Small intestine (tissue), 7 donors: Measurements from ENCODE around the gene ZBTB17. TPM values are rescaled to one million over a fixed set of nuclear protein-coding genes. Genes with fewer than 3 reads are reported as not detected.

ENCODE experiments used
- DNase-seq, 2 donors: peaks; one replicate each; pipeline versions ENCODE4 v3.0.0 to v3.0.0-alpha.2; 2013
- FAIRE-seq: peaks from 2 replicates; lab custom pipeline; 2012; peaks lifted over from hg19 to GRCh38; lab: Jason Lieb, UNC
- H3K27ac ChIP-seq, 3 donors: one replicate each; pipeline ENCODE4 v1.5.1; 2013; ENCODE audit warnings: low read length in 2 of 3, mild to moderate bottlenecking in 2 of 3, control low read depth in 1 of 3, inconsistent platforms in 1 of 3, low read depth in 1 of 3, moderate library complexity in 1 of 3
- H3K27me3 ChIP-seq, 3 donors: one replicate each; pipeline ENCODE4 v1.6.1; 2013; ENCODE audit warnings: low read length in 3 of 3, inconsistent platforms in 1 of 3; ENCODE audit not compliant: control insufficient read depth in 3 of 3, insufficient read depth in 3 of 3
- H3K36me3 ChIP-seq, 3 donors: one replicate each; pipeline ENCODE4 v1.6.1; 2013; ENCODE audit warnings: low read length in 3 of 3, inconsistent platforms in 1 of 3, low read depth in 1 of 3, mild to moderate bottlenecking in 1 of 3, moderate library complexity in 1 of 3; ENCODE audit not compliant: control insufficient read depth in 3 of 3, insufficient read depth in 2 of 3
- H3K4me1 ChIP-seq, 3 donors: one replicate each; pipeline ENCODE4 v1.6.1; 2013; ENCODE audit warnings: low read length in 2 of 3, inconsistent platforms in 1 of 3, low read depth in 1 of 3, mild to moderate bottlenecking in 1 of 3, moderate library complexity in 1 of 3; ENCODE audit not compliant: control insufficient read depth in 3 of 3, insufficient read depth in 2 of 3
- H3K4me3 ChIP-seq, 3 donors: one replicate each; pipeline ENCODE4 v1.5.1; 2013; ENCODE audit warnings: low read length in 3 of 3, control low read depth in 1 of 3, inconsistent platforms in 1 of 3, low read depth in 1 of 3, mild to moderate bottlenecking in 1 of 3, moderate library complexity in 1 of 3
- H3K9me3 ChIP-seq, 2 donors: one replicate each; pipeline ENCODE4 v1.6.1; 2013; ENCODE audit warnings: low read depth in 1 of 2, low read length in 1 of 2; ENCODE audit not compliant: control insufficient read depth in 2 of 2, insufficient read depth in 1 of 2
- WGBS, 3 donors: extraction: QIAGEN DNeasy Blood & Tissue Kit; methylation state at CpG; one replicate each; pipeline ENCODE4 v1.1.7; 2013; 5-methylcytosine and 5-hydroxymethylcytosine counted together
- polyA plus RNA-seq, 4 donors: library from polyadenylated mRNA; stranded (reverse) in 3 of 4; unstranded in 1 of 4; fragments of 200-250 nt in 3 of 4; fragments of 120-200 nt in 1 of 4; gene quantifications; one replicate each; pipeline versions ENCODE4 v1.2.1 to v1.2.3, GENCODE V29; 2013
- donor health status: healthy with polysubstance abuse.
- donor health status: control.
- donor health status: control.
- donor health status: Bipolar disorder and iron deficiency.
- donor health status: healthy.

Gene ZBTB17
- polyA plus RNA-seq, 4 donors = 18.7 to 89.2 (median 49.9) TPM

GRCh38 chr1:16013908-16014258 lies 38.0 kb upstream of the ZBTB17 start:
- peaks cover 0 to 32% (median 0%) of the 10 kb centered on the region in 3 donors for H3K4me1 ChIP-seq

GRCh38 chr1:16013220-16013907 lies 37.5 kb upstream of the ZBTB17 start:
- Histone ChIP-seq H3K9me3 (no peaks in the 10 kb centered on the region), H3K27me3 (no peaks in the 10 kb centered on the region), H3K36me3 (no peaks in the 10 kb centered on the region), H3K4me3 (peak overlapping the region in 2 of 3 donors; percentile 31 to 40), H3K27ac (peak overlapping the region in 2 of 3 donors; percentile 52 to 53), H3K4me1 (peaks cover 0 to 26% (median 0%) of the 10 kb centered on the region in 3 donors)
- FAIRE-seq (no peak), DNase-seq (peak; percentile 27 to 65)
- 13 to 24% (median 20%) methylated on average over 24 to 28 of the region's 28 CpGs for WGBS, 3 donors

More at GRCh38 chr1:16013908-16014258, 38.0 kb upstream of the ZBTB17 start:
- H3K36me3 ChIP-seq = no peaks in the 10 kb centered on the region
- H3K4me3 ChIP-seq = no peak overlapping the region
- FAIRE-seq (no peak), DNase-seq (no peak)
- WGBS, 3 donors = 34 to 62% (median 58%) methylated on average over 4 of the region's 4 CpGs
- H3K27me3 ChIP-seq = no peaks in the 10 kb centered on the region
- peak overlapping the region in 2 of 3 donors; percentile 52 to 53 for H3K27ac ChIP-seq
- H3K9me3 ChIP-seq = no peaks in the 10 kb centered on the region

- no peaks in the 10 kb centered on the region for H3K27me3 ChIP-seq
- peaks cover 0 to 23% (median 0%) of the 10 kb centered on the region in 3 donors for H3K4me1 ChIP-seq
- peak overlapping the region in 2 of 3 donors; percentile 32 to 47 for H3K27ac ChIP-seq
- DNase-seq (peak; percentile 49 to 74), FAIRE-seq (no peak)
- WGBS, 3 donors = 6 to 8% (median 7%) methylated on average over 26 to 36 of the region's 36 CpGs
- H3K4me3 ChIP-seq = peak overlapping the region in 2 of 3 donors; percentile 31 to 40
- H3K9me3 ChIP-seq = no peaks in the 10 kb centered on the region
- H3K36me3 ChIP-seq = no peaks in the 10 kb centered on the region
These were observed 36.8 kb upstream of the ZBTB17 start for GRCh38 chr1:16012590-16013219.

GRCh38 chr1:16011936-16012589 lies 36.2 kb upstream of the ZBTB17 start:
- no peak overlapping the region for H3K27ac ChIP-seq
- WGBS, 3 donors = 89 to 95% (median 94%) methylated on average over 11 of the region's 11 CpGs
- H3K36me3 ChIP-seq = no peaks in the 10 kb centered on the region
- peak overlapping the region in 1 of 3 donors; percentile 40 for H3K4me3 ChIP-seq
- no peak for FAIRE-seq
- H3K27me3 ChIP-seq = no peaks in the 10 kb centered on the region
- DNase-seq = no peak
- no peaks in the 10 kb centered on the region for H3K9me3 ChIP-seq
- H3K4me1 ChIP-seq = peaks cover 0 to 23% (median 0%) of the 10 kb centered on the region in 3 donors

- 90 to 98% (median 97%) methylated on average over 3 of the region's 3 CpGs for WGBS, 3 donors
- H3K27me3 ChIP-seq = no peaks in the 10 kb centered on the region
- no peaks in the 10 kb centered on the region for H3K9me3 ChIP-seq
- no peak overlapping the region for H3K27ac ChIP-seq
- no peaks in the 10 kb centered on the region for H3K36me3 ChIP-seq
- peaks cover 0 to 23% (median 0%) of the 10 kb centered on the region in 3 donors for H3K4me1 ChIP-seq
- DNase-seq (no peak), FAIRE-seq (no peak)
- no peak overlapping the region for H3K4me3 ChIP-seq
These were observed 34.9 kb upstream of the ZBTB17 start for GRCh38 chr1:16010837-16011236.

- Histone ChIP-seq H3K9me3 (no peaks in the 10 kb centered on the region), H3K4me3 (no peak overlapping the region), H3K4me1 (peaks cover 0 to 18% (median 0%) of the 10 kb centered on the region in 3 donors), H3K27me3 (no peaks in the 10 kb centered on the region), H3K27ac (no peak overlapping the region), H3K36me3 (no peaks in the 10 kb centered on the region)
- DNase-seq (no peak), FAIRE-seq (no peak)
- WGBS, 3 donors = 85 to 91% (median 86%) methylated on average over 11 of the region's 11 CpGs
These were observed 33.8 kb upstream of the ZBTB17 start for GRCh38 chr1:16009678-16010077.

- Histone ChIP-seq H3K27ac (no peak overlapping the region), H3K4me3 (no peak overlapping the region), H3K4me1 (peaks cover 0 to 15% (median 0%) of the 10 kb centered on the region in 3 donors), H3K9me3 (no peaks in the 10 kb centered on the region), H3K36me3 (no peaks in the 10 kb centered on the region), H3K27me3 (no peaks in the 10 kb centered on the region)
- DNase-seq = peak; percentile 61 to 81
- WGBS, 3 donors = 2 to 5% (median 3%) methylated on average over 4 of the region's 4 CpGs
- no peak for FAIRE-seq
These were observed 33.1 kb upstream of the ZBTB17 start for GRCh38 chr1:16009030-16009460.

- H3K27me3 ChIP-seq = no peaks in the 10 kb centered on the region
- WGBS, 3 donors = 68 to 77% (median 72%) methylated on average over 6 of the region's 6 CpGs
- H3K4me1 ChIP-seq = peaks cover 0 to 6% (median 0%) of the 10 kb centered on the region in 3 donors
- H3K4me3 ChIP-seq = no peak overlapping the region
- no peaks in the 10 kb centered on the region for H3K36me3 ChIP-seq
- H3K9me3 ChIP-seq = no peaks in the 10 kb centered on the region
- DNase-seq = no peak
- FAIRE-seq = no peak
- H3K27ac ChIP-seq = no peak overlapping the region
These were observed 31.9 kb upstream of the ZBTB17 start for GRCh38 chr1:16007671-16008341.
